GM12878 (cell line): Measurements from ENCODE around the gene ATXN7L1. TPM values are rescaled to one million over a fixed set of nuclear protein-coding genes. Genes with fewer than 3 reads are reported as not detected.

Experiments
- ATAC-seq: fragments of 200-7000 bp; cut with Tn5 transposase; 3 replicates; pipeline ENCODE4 v1.9.1; 2020; ENCODE audit warnings: mild to moderate bottlenecking, moderate library complexity
- BruUV-seq: library from RNA; stranded (reverse); fragments of 400-500 nt; replicated peaks from 2 replicates; lab custom pipeline; 2021; lab: Mats Ljungman, UMichigan
- CTCF ChIA-PET: fragments of 300-600 bp; sonication (Branson Sonifier 250); formaldehyde crosslinking; extraction: SDS; loops from one replicate; lab custom pipeline; 2021; ENCODE audit warnings: inconsistent platforms; lab: Yijun Ruan, JAX
- POLR2A ChIA-PET: fragments of 350-600 bp; formaldehyde crosslinking; extraction: SDS; loops from one replicate; lab custom pipeline; 2021; ENCODE audit warnings: inconsistent platforms; lab: Charles Lee
- RAD21 ChIA-PET: fragments of 300-600 bp; sonication (Branson Sonifier 250); formaldehyde crosslinking; loops from one replicate; lab custom pipeline; 2023; ENCODE audit warnings: antibody characterized with exemption; ENCODE audit not compliant: unreplicated experiment; lab: Charles Lee
- SMC1A ChIA-PET: fragments of 300-600 bp; sonication (Branson Sonifier 250); formaldehyde crosslinking; loops from one replicate; lab custom pipeline; 2023; ENCODE audit not compliant: unreplicated experiment, uncharacterized antibody; lab: Charles Lee
- DNase-seq: peaks from one replicate; pipeline ENCODE4 v3.0.0-alpha.2; 2011; ENCODE audit warnings: low read depth, low spot score
- FAIRE-seq: peaks from 3 replicates; lab custom pipeline; 2011; peaks lifted over from hg19 to GRCh38; lab: Jason Lieb, UNC
- H2AFZ ChIP-seq: 2 replicates; pipeline ENCODE4 v1.6.0; 2011; ENCODE audit warnings: low read depth, low read length, control low read depth; ENCODE audit not compliant: control insufficient read depth
- H3K27ac ChIP-seq: 2 replicates; pipeline ENCODE4 v1.5.1; 2011; ENCODE audit warnings: control low read depth; ENCODE audit not compliant: control insufficient read depth, insufficient read depth
- H3K27me3 ChIP-seq, 2 experiments: replicated peaks in 1 of 2; 2 replicates each; pipeline versions ENCODE4 v1.6.0 to v1.6.1; 2011; ENCODE audit warnings: low read length in 1 of 2; ENCODE audit not compliant: control insufficient read depth in 2 of 2, insufficient read depth in 2 of 2
- H3K36me3 ChIP-seq, 2 experiments: 2 replicates each; pipeline ENCODE4 v1.5.1; 2011; ENCODE audit warnings: low read length in 1 of 2; ENCODE audit not compliant: control insufficient read depth in 2 of 2, insufficient read depth in 2 of 2
- H3K4me1 ChIP-seq: 2 replicates; pipeline ENCODE4 v1.6.1; 2011; ENCODE audit warnings: mild to moderate bottlenecking, low read length, moderate library complexity, mixed read lengths; ENCODE audit not compliant: control insufficient read depth, insufficient read depth
- H3K4me2 ChIP-seq: 2 replicates; pipeline ENCODE4 v1.6.0; 2011; ENCODE audit warnings: control low read depth; ENCODE audit not compliant: control insufficient read depth, insufficient read depth
- H3K4me3 ChIP-seq: fragments of 200-600 bp; sonication (generic); 2 replicates; pipeline ENCODE4 v1.5.1; 2016
- H3K79me2 ChIP-seq: 2 replicates; pipeline ENCODE4 v1.6.0; 2011; ENCODE audit warnings: low read length; ENCODE audit not compliant: control insufficient read depth, insufficient read depth
- H3K9ac ChIP-seq: 2 replicates; pipeline ENCODE4 v1.8.0; 2011; ENCODE audit warnings: low read length, control low read depth, mixed read lengths; ENCODE audit not compliant: control insufficient read depth, insufficient read depth
- H3K9me3 ChIP-seq: replicated peaks from 3 replicates; pipeline ENCODE4 v1.5.1; 2011; ENCODE audit warnings: mild to moderate bottlenecking, low read length; ENCODE audit not compliant: control insufficient read depth, insufficient read depth
- H4K20me1 ChIP-seq: 2 replicates; pipeline ENCODE4 v1.6.0; 2011; ENCODE audit not compliant: control insufficient read depth, insufficient read depth
- EP300 ChIP-seq, 2 experiments: fragments of 150-350 bp in 1 of 2; IDR thresholded peaks; 2 replicates each; pipeline ENCODE4 v1.6.1; 2011 to 2012; ENCODE audit warnings: low read depth in 2 of 2, low read length in 2 of 2, borderline replicate concordance in 1 of 2, improper control_type of control experiment in 1 of 2, inconsistent platforms in 1 of 2; ENCODE audit not compliant: control insufficient read depth in 1 of 2
- RAD21 ChIP-seq: IDR thresholded peaks from 2 replicates; pipeline ENCODE4 v1.6.1; 2011; ENCODE audit warnings: mild to moderate bottlenecking, low read depth, low read length, moderate library complexity; ENCODE audit not compliant: insufficient read depth
- WGBS: methylation state at CpG from one replicate; pipeline ENCODE4 v1.1.6; 2016; ENCODE audit warnings: low lambda C conversion rate; ENCODE audit not compliant: insufficient replicate concordance, insufficient coverage; ENCODE audit errors: missing lambda C conversion rate; 5-methylcytosine and 5-hydroxymethylcytosine counted together
- in situ Hi-C: fragments of 300-500 bp; cut with MboI; formaldehyde crosslinking; loops from 9 replicates; pipeline ENCODE4 v1.14.3; 2018; ENCODE audit warnings: mixed read lengths
- intact Hi-C: fragments of 100-400 bp; cut with micrococcal nuclease; formaldehyde crosslinking; loops from one replicate; pipeline ENCODE4 v1.14.2; 2022; ENCODE audit not compliant: unreplicated experiment
- polyA plus RNA-seq, 11 experiments: library from polyadenylated mRNA; depleted of rRNA in 4 of 11; unstranded in 6 of 11; stranded (reverse) in 5 of 11; fragments of >200 nt; fragmentation: Nextera tagmentation in 4 of 11; fragmentation: Illumina TruSeq in 1 of 11; extraction: Ambion mirVana in 4 of 11; extraction: Trizol in 1 of 11; gene quantifications; 1 replicate in 1 of 11; 2 replicates in 10 of 11; pipeline versions ENCODE4 v1.2.1 to v1.2.3, GENCODE V29; 2011 to 2016; ENCODE audit warnings: inconsistent platforms in 2 of 11, missing spikeins in 2 of 11, low read depth in 1 of 11
- total RNA-seq, 4 experiments: library from RNA; depleted of rRNA in 3 of 4; stranded (reverse); fragments of >200 nt in 3 of 4; fragmentation: Illumina TruSeq in 1 of 4; extraction: Trizol in 1 of 4; gene quantifications; 2 replicates each; pipeline versions ENCODE4 v1.2.1 to v1.2.3, GENCODE V29; 2013 to 2021
- TF ChIP-seq, protein P1 (sequence below): fragments of 450-650 bp; IDR thresholded peaks from 2 replicates; pipeline ENCODE4 v1.6.1; 2016; ENCODE audit warnings: mild to moderate bottlenecking, moderate library complexity, borderline replicate concordance

The ATXN7L1 gene
- total and polyA plus RNA-seq, 10 of the 15 experiments (the other 5 are each of a cell fraction or from before 2014, with no cell fraction given) = 0.40 to 2.9 (median 1.2) TPM

DNA sequence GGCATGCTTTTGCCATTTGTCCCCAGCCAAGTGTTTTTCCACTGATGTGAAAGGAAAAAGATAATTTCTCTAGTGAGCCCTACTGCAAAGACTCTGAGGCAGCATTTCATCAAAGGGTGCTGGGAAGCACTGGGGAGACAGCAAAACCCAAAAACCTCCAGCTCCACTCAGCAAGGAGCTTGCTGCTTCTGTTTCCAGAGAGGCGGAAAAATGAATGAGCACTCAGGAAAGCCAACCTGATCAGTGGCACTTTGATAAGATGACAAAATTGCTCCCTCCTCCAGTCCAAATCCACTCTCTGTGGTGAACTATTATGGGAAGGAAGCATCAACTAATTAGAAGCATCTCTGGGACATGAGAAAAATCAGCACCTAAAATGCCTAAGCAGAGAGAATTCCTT, 68.2 kb downstream of the ATXN7L1 start:
- peaks cover 3% of the 10 kb centered on the region; the same call in 2 of the 3 replicates for H3K9me3 ChIP-seq
- no TSS peak for BruUV-seq
- in situ Hi-C loops = loop anchor here (10.0 kb wide), 1 partner anchor 1067 kb away; no protein-coding TSS in a partner anchor
- FAIRE-seq (no peak), DNase-seq (no peak), ATAC-seq (no peak)
- H3K27me3 ChIP-seq = no peaks in the 10 kb centered on the region; a peak in 1 of 4 replicates
- ChIA-PET CTCF (interaction anchor here (0.7 to 5.9 kb wide), 11 partner anchors 10 to 853 kb away, joined by 3 to 45 read pairs (median 5); partner anchors contain the start of gene CCDC71L), POLR2A (interaction anchor here (1.2 to 2.9 kb wide), 6 partner anchors 8 to 264 kb away, joined by 3 to 10 read pairs (median 6); no protein-coding TSS in a partner anchor), RAD21 (interaction anchor here (0.6 to 5.7 kb wide), 10 partner anchors 9 to 474 kb away, joined by 3 to 99 read pairs (median 4); no protein-coding TSS in a partner anchor), SMC1A (interaction anchor here (0.6 to 12.3 kb wide), 21 partner anchors 8 to 913 kb away, joined by 3 to 182 read pairs (median 5); no protein-coding TSS in a partner anchor)
- no peaks in the 10 kb centered on the region for H3K36me3 ChIP-seq
- intact Hi-C loops = loop anchor here (2.0 to 5.0 kb wide), 3 partner anchors 41 to 69 kb away; partner anchors contain the start of gene ATXN7L1
- H3K4me3 ChIP-seq = no peak overlapping the region
- H3K27ac ChIP-seq = 0 out of 2 replicates have a peak overlapping the region, but pooled peaks have one; percentile 76
- WGBS = 91% methylated on average over 1 of the region's 1 CpG
- H3K9ac ChIP-seq = no peak overlapping the region
- H3K4me1 ChIP-seq = peaks cover 40% of the 10 kb centered on the region
- H3K79me2 ChIP-seq = no peaks in the 10 kb centered on the region
- H2AFZ ChIP-seq = no peak overlapping the region
- no peaks in the 10 kb centered on the region for H4K20me1 ChIP-seq
- TF ChIP-seq, protein P1, sequence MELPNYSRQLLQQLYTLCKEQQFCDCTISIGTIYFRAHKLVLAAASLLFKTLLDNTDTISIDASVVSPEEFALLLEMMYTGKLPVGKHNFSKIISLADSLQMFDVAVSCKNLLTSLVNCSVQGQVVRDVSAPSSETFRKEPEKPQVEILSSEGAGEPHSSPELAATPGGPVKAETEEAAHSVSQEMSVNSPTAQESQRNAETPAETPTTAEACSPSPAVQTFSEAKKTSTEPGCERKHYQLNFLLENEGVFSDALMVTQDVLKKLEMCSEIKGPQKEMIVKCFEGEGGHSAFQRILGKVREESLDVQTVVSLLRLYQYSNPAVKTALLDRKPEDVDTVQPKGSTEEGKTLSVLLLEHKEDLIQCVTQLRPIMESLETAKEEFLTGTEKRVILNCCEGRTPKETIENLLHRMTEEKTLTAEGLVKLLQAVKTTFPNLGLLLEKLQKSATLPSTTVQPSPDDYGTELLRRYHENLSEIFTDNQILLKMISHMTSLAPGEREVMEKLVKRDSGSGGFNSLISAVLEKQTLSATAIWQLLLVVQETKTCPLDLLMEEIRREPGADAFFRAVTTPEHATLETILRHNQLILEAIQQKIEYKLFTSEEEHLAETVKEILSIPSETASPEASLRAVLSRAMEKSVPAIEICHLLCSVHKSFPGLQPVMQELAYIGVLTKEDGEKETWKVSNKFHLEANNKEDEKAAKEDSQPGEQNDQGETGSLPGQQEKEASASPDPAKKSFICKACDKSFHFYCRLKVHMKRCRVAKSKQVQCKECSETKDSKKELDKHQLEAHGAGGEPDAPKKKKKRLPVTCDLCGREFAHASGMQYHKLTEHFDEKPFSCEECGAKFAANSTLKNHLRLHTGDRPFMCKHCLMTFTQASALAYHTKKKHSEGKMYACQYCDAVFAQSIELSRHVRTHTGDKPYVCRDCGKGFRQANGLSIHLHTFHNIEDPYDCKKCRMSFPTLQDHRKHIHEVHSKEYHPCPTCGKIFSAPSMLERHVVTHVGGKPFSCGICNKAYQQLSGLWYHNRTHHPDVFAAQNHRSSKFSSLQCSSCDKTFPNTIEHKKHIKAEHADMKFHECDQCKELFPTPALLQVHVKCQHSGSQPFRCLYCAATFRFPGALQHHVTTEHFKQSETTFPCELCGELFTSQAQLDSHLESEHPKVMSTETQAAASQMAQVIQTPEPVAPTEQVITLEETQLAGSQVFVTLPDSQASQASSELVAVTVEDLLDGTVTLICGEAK = 0 out of 2 replicates have a peak, but pooled peaks have one; percentile 25
- no peak for TF ChIP-seq RAD21
- peak in 1 of 2 experiments; percentile 6; a peak in 1 of 4 replicates for TF ChIP-seq EP300 (IDR thresholded peaks at IDR 0.05; ENCODE audit: borderline replicate concordance in 1 of 2, control insufficient read depth in 1 of 2, low read depth in 2 of 2, low read length in 2 of 2)
- peak overlapping the region; percentile 76; the same call in 1 of the 2 replicates for H3K4me2 ChIP-seq
